Prostate gland (tissue), 2 donors: ENCODE data around the gene DBH. TPM values are rescaled to one million over a fixed set of nuclear protein-coding genes. Genes with fewer than 3 reads are reported as not detected.
A peak's percentile ranks its signal among the peaks of the same experiment; 100 is the strongest.

Experiments used
- DNase-seq: peaks from one replicate; pipeline ENCODE4 v3.0.0-alpha.2; 2019; ENCODE audit warnings: low spot score
- H3K27ac ChIP-seq, 2 donors: fragments of 200-600 bp; sonication (generic); 2 replicates each; pipeline ENCODE4 v1.5.1; 2017 to 2019
- H3K27me3 ChIP-seq: fragments of 200-600 bp; sonication (generic); replicated peaks from 2 replicates; pipeline ENCODE4 v1.5.1; 2019; ENCODE audit not compliant: insufficient read depth
- H3K36me3 ChIP-seq, 2 donors: fragments of 200-600 bp; sonication (generic); 1 replicate in 1 of 2; 2 replicates in 1 of 2; pipeline versions ENCODE4 v1.5.1 to v1.8.1; 2017 to 2019
- H3K4me1 ChIP-seq: fragments of 200-600 bp; sonication (generic); replicated peaks from 2 replicates; pipeline ENCODE4 v1.5.1; 2019
- H3K4me3 ChIP-seq, 2 donors: fragments of 200-600 bp; sonication (generic); 2 replicates each; pipeline ENCODE4 v1.5.1; 2017 to 2019
- H3K9me3 ChIP-seq: fragments of 200-600 bp; sonication (generic); 2 replicates; pipeline ENCODE4 v1.5.1; 2017
- POLR2A ChIP-seq: fragments of 450-650 bp; IDR thresholded peaks from one replicate; pipeline ENCODE4 v1.6.1; 2016; ENCODE audit warnings: antibody characterized with exemption, mild to moderate bottlenecking
- POLR2AphosphoS5 ChIP-seq: sonication (generic); formaldehyde crosslinking; IDR thresholded peaks from one replicate; pipeline ENCODE4 v1.6.1; 2017; ENCODE audit warnings: antibody characterized with exemption
- WGBS: methylation state at CpG from one replicate; pipeline ENCODE4 v1.1.5; 2018; 5-methylcytosine and 5-hydroxymethylcytosine counted together
- intact Hi-C: fragments of 100-400 bp; cut with DNase I; formaldehyde crosslinking; loops from one replicate; pipeline ENCODE4 v1.14.2; 2022
- total RNA-seq, 2 donors: library from RNA; depleted of rRNA; stranded (reverse); fragments of >200 nt; gene quantifications; one replicate each; pipeline ENCODE4 v1.1.0, GENCODE V29; 2016
- TF ChIP-seq, protein P1 (sequence below), 4 experiments: fragments of 200-600 bp in 2 of 4; fragments of 450-650 bp in 2 of 4; sonication (generic) in 2 of 4; IDR thresholded peaks; 1 replicate in 3 of 4; 2 replicates in 1 of 4; pipeline ENCODE4 v1.5.1; 2016 to 2019; ENCODE audit warnings: antibody characterized with exemption in 4 of 4, mild to moderate bottlenecking in 2 of 4, moderate library complexity in 2 of 4

DBH gene
- total RNA-seq, 2 donors from 2014 or later: not detected

DNA sequence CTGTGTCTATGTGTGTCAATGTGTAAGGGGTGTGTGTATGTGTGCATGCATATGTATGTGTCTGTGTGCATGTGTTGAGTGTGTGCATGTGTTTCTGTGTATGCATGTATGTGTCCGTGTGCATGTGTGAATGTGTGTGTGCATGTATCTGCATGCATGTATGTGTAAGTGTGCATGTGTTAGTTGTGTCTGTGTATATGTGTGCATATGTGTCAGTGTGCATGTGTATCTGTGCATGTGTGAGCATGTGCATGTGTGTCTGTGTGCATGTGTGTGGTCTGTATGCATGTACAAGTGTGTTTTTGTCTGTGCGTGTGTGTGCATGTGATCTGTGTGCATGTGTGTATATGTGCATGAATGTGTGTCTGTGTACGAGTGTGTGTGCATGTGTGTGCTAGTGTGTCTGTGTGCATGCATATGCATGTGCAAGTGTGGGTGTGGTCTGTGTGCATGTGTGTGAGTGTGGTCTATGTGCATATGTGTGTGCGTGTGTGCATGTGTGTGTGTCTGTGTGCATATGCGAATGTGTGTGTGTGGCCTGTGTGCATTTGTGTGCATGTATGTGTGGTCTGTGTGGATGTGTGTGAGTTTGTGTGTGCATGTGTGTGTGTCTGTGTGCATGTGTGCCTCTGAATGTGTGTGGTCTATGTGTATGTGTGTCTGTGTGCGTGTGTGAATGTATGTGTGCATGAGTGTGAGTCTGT, 36.5 kb upstream of the DBH start:
- DNase-seq: no peak
- H3K36me3 ChIP-seq: no peaks in the 10 kb centered on the region
- no peaks in the 10 kb centered on the region for H3K9me3 ChIP-seq
- WGBS: 92% methylated on average over 6 of the region's 6 CpGs
- H3K27ac ChIP-seq: no peak overlapping the region
- H3K4me1 ChIP-seq: no peaks in the 10 kb centered on the region
- H3K4me3 ChIP-seq: no peak overlapping the region
- H3K27me3 ChIP-seq: peaks cover 2% of the 10 kb centered on the region
- TF ChIP-seq POLR2AphosphoS5: no peak
- intact Hi-C loops: no loop called here

DNA sequence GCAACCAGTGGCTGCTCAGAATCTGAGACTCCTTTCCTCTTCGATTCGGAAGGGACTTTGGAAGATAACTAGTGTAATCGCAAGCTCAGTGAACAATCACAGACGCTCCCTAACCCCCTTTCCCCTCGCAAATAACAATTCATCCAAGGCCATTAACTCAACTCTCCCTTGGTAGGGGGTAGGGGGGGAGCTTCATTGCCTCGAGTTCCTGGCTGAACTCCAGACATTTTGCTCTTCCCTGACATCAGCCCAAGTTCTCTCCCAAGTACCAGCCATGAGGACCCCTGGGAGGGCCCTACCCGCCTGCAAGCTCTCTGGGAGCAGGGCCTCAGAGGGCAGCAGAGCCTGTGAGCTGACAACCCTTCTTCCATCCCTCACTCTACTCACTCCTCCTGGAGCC, 35.4 kb upstream of the DBH start:
- Histone ChIP-seq H3K36me3 (no peaks in the 10 kb centered on the region), H3K4me1 (no peaks in the 10 kb centered on the region), H3K27ac (no peak overlapping the region), H3K27me3 (peaks cover 2% of the 10 kb centered on the region), H3K9me3 (no peaks in the 10 kb centered on the region), H3K4me3 (no peak overlapping the region)
- no peak for DNase-seq
- 69% methylated on average over 7 of the region's 7 CpGs for WGBS
- TF ChIP-seq, protein P1, sequence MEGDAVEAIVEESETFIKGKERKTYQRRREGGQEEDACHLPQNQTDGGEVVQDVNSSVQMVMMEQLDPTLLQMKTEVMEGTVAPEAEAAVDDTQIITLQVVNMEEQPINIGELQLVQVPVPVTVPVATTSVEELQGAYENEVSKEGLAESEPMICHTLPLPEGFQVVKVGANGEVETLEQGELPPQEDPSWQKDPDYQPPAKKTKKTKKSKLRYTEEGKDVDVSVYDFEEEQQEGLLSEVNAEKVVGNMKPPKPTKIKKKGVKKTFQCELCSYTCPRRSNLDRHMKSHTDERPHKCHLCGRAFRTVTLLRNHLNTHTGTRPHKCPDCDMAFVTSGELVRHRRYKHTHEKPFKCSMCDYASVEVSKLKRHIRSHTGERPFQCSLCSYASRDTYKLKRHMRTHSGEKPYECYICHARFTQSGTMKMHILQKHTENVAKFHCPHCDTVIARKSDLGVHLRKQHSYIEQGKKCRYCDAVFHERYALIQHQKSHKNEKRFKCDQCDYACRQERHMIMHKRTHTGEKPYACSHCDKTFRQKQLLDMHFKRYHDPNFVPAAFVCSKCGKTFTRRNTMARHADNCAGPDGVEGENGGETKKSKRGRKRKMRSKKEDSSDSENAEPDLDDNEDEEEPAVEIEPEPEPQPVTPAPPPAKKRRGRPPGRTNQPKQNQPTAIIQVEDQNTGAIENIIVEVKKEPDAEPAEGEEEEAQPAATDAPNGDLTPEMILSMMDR (IDR thresholded peaks at IDR 0.05): no peak
- TF ChIP-seq POLR2AphosphoS5: no peak
- no peak for TF ChIP-seq POLR2A
- intact Hi-C loops: no loop called here

DNA sequence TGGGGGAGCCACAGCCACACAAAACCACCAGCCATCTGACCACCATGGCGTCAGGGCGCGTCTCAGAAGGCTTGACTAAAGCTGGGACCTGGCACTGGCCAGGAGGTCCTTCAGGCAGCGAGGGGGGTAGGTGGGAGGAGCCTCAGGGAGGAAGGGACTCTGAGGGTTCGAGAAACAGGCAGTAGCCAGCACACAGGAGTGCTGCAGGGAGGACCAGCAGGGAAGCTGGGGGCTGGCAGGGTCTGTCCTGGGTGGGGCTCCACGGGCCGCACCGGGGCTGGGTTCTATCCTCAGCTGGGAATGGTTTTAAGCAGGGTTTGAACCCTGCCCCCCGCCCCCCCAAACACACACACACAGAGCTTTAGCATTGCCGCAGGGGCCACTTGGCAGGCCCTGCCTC, 34.4 kb upstream of the DBH start:
- 89% methylated on average over 10 of the region's 10 CpGs for WGBS
- H3K9me3 ChIP-seq: no peaks in the 10 kb centered on the region

DNA sequence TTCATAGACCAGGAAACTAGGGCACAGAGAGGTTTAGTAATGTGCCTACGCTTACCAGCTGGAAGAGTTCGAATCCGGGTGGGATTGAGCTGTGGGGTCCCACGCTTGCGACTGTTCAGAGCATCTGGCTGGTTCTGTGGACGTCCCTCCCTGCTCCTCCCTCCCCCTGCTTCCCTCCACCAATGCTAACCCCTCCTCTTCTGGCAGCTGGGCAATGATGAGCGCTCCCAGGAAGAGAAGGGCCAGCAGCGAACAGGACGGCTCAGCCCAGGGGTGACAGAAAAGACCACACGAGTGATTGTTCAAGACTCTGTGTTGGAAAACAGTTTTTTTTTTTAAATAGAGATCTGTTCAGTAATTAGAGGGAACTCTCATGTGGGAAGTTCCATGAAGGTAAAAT, 33.9 kb upstream of the DBH start:
- no peaks in the 10 kb centered on the region for H3K36me3 ChIP-seq
- no peak overlapping the region for H3K4me3 ChIP-seq
- intact Hi-C loops: no loop called here
- no peak overlapping the region for H3K27ac ChIP-seq
- TF ChIP-seq POLR2AphosphoS5: no peak
- no peaks in the 10 kb centered on the region for H3K4me1 ChIP-seq
- WGBS: 65% methylated on average over 10 of the region's 10 CpGs
- H3K27me3 ChIP-seq: peaks cover 3% of the 10 kb centered on the region
- DNase-seq: no peak
- no peaks in the 10 kb centered on the region for H3K9me3 ChIP-seq

More for the DNA sequence above, 34.4 kb upstream of the DBH start:
- no peak for DNase-seq
- TF ChIP-seq POLR2AphosphoS5 (no peak), POLR2A (no peak)
- no peaks in the 10 kb centered on the region for H3K36me3 ChIP-seq
- H3K27me3 ChIP-seq: peaks cover 2% of the 10 kb centered on the region
- no peaks in the 10 kb centered on the region for H3K4me1 ChIP-seq
- intact Hi-C loops: no loop called here
- H3K27ac ChIP-seq: no peak overlapping the region
- no peak overlapping the region for H3K4me3 ChIP-seq

DNA sequence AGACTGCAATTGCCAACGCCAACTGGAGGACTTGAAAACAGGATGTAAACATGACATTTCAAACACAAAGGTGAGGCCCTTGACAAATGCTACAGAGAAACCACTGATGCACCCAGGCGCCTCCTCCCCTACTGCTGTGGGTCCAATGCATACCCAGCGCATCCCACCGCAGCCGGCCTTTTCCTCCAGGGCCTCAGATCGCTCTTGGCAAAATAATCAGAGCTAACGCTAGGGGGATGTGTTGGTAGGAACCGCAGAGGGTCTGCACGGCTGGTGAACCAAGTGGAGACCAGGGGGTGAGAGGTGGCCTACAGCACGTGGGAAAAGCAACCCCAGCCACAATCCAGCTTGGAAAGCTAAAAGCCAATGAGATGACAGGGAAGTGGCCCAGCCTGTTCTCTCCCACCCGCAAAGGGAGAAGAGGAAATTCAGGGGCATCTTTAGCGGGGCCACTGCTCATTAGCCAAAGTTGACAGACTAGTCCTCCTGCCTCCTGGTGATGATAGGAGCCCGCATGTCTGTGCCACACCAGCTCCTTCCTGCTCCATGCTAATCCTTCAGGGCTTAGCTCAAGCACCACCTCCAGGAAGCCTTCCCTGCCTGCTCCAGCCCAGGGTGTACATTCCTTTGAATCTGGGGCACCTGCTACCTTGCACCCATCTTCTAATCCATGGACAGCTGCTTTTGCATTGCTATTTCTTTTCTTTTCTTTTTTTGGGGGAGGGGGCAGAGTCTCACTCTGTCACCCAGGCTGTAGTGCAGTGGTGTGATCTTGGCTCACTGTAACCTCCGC, 32.8 kb upstream of the DBH start:
- Histone ChIP-seq H3K27ac (no peak overlapping the region), H3K27me3 (peaks cover 9% of the 10 kb centered on the region), H3K4me1 (no peaks in the 10 kb centered on the region), H3K4me3 (no peak overlapping the region), H3K36me3 (no peaks in the 10 kb centered on the region), H3K9me3 (no peaks in the 10 kb centered on the region)
- 53% methylated on average over 14 of the region's 14 CpGs for WGBS
- intact Hi-C loops: no loop called here
- DNase-seq: no peak
- TF ChIP-seq, protein P1 (IDR thresholded peaks at IDR 0.05): no peak
- TF ChIP-seq POLR2A (no peak), POLR2AphosphoS5 (no peak)

DNA sequence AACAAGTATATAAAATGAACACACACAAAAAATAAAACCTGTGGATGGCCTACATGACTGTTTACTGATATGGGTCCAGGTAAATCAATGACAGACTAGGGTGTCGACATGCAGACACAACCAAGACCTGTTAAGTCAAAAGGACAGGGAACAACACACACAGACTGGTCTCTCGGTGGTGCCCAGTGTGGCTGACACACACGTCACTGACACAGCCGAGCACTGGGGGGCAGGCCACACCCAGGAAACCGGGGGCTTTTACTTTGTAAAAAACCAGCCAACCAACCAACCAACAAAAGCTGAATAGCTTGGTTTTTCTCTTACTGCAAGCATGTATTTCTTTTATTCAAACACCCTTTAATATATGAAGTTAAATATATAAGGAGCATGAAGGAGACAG, 31.9 kb upstream of the DBH start:
- TF ChIP-seq, protein P1 (IDR thresholded peaks at IDR 0.05): peak in 1 of 4 experiments; percentile 7
- no peak for TF ChIP-seq POLR2AphosphoS5
- intact Hi-C loops: no loop called here
- Histone ChIP-seq H3K27me3 (peaks cover 14% of the 10 kb centered on the region), H3K27ac (no peak overlapping the region), H3K4me1 (no peaks in the 10 kb centered on the region), H3K9me3 (no peaks in the 10 kb centered on the region), H3K36me3 (no peaks in the 10 kb centered on the region), H3K4me3 (no peak overlapping the region)
- 60% methylated on average over 5 of the region's 5 CpGs for WGBS
- no peak for DNase-seq
